Suprapubic skin (tissue), 4 donors: ENCODE measurements around the gene LARGE1.

Experiments used
- CTCF ChIP-seq, 2 donors: fragments of 200-600 bp in 1 of 2; fragments of 450-650 bp in 1 of 2; sonication (generic) in 1 of 2; IDR thresholded peaks; one replicate each; pipeline ENCODE4 v1.5.1; 2016 to 2019; ENCODE audit warnings: antibody characterized with exemption in 2 of 2, mild to moderate bottlenecking in 1 of 2, moderate library complexity in 1 of 2
- POLR2A ChIP-seq, 2 donors: fragments of 450-650 bp; IDR thresholded peaks; one replicate each; pipeline ENCODE4 v1.6.1; 2017; ENCODE audit warnings: antibody characterized with exemption in 2 of 2, mild to moderate bottlenecking in 2 of 2, moderate library complexity in 2 of 2
- POLR2AphosphoS5 ChIP-seq, 3 donors: sonication (generic); formaldehyde crosslinking; IDR thresholded peaks; one replicate each; pipeline ENCODE4 v1.6.1; 2017; ENCODE audit warnings: antibody characterized with exemption in 3 of 3

GRCh38 chr22:33421859-33422258 lies 498.4 kb downstream of the LARGE1 start:
- no peak for TF ChIP-seq CTCF (IDR thresholded peaks at IDR 0.05)
- TF ChIP-seq POLR2AphosphoS5 (IDR thresholded peaks at IDR 0.05): no peak
- TF ChIP-seq POLR2A (IDR thresholded peaks at IDR 0.05): no peak
